ENCODE results near the gene WDR4.

GRCh38 chr21:42854246-42855010 lies 24.9 kb downstream of the WDR4 start:
- TF ChIP-seq ZGPAT (CRISPR knock-in tag; IDR thresholded peaks at IDR 0.05) (no peak), ZNF709 (CRISPR knock-in tag; IDR thresholded peaks at IDR 0.05) (no peak), ARHGAP35 (CRISPR knock-in tag; IDR thresholded peaks at IDR 0.05; ENCODE audit: borderline replicate concordance) (no peak), CTCF (CRISPR knock-in tag; IDR thresholded peaks at IDR 0.05) (no peak), NR3C1 (CRISPR knock-in tag; IDR thresholded peaks at IDR 0.05) (no peak), POLR2A (IDR thresholded peaks at IDR 0.05; ENCODE audit: insufficient read depth in 1 of 2, low read depth in 2 of 2, low read length in 2 of 2) (no peak), ZNF460 (CRISPR knock-in tag; IDR thresholded peaks at IDR 0.05; ENCODE audit: borderline replicate concordance) (no peak), CEBPB (IDR thresholded peaks at IDR 0.05; ENCODE audit: borderline replicate concordance, low read depth, low read length) (no peak)
- TF ChIP-seq, protein P1, sequence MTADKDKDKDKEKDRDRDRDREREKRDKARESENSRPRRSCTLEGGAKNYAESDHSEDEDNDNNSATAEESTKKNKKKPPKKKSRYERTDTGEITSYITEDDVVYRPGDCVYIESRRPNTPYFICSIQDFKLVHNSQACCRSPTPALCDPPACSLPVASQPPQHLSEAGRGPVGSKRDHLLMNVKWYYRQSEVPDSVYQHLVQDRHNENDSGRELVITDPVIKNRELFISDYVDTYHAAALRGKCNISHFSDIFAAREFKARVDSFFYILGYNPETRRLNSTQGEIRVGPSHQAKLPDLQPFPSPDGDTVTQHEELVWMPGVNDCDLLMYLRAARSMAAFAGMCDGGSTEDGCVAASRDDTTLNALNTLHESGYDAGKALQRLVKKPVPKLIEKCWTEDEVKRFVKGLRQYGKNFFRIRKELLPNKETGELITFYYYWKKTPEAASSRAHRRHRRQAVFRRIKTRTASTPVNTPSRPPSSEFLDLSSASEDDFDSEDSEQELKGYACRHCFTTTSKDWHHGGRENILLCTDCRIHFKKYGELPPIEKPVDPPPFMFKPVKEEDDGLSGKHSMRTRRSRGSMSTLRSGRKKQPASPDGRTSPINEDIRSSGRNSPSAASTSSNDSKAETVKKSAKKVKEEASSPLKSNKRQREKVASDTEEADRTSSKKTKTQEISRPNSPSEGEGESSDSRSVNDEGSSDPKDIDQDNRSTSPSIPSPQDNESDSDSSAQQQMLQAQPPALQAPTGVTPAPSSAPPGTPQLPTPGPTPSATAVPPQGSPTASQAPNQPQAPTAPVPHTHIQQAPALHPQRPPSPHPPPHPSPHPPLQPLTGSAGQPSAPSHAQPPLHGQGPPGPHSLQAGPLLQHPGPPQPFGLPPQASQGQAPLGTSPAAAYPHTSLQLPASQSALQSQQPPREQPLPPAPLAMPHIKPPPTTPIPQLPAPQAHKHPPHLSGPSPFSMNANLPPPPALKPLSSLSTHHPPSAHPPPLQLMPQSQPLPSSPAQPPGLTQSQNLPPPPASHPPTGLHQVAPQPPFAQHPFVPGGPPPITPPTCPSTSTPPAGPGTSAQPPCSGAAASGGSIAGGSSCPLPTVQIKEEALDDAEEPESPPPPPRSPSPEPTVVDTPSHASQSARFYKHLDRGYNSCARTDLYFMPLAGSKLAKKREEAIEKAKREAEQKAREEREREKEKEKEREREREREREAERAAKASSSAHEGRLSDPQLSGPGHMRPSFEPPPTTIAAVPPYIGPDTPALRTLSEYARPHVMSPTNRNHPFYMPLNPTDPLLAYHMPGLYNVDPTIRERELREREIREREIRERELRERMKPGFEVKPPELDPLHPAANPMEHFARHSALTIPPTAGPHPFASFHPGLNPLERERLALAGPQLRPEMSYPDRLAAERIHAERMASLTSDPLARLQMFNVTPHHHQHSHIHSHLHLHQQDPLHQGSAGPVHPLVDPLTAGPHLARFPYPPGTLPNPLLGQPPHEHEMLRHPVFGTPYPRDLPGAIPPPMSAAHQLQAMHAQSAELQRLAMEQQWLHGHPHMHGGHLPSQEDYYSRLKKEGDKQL (CRISPR knock-in tag; IDR thresholded peaks at IDR 0.05; ENCODE audit: low read depth), result no peak
- TF ChIP-seq, protein P2, sequence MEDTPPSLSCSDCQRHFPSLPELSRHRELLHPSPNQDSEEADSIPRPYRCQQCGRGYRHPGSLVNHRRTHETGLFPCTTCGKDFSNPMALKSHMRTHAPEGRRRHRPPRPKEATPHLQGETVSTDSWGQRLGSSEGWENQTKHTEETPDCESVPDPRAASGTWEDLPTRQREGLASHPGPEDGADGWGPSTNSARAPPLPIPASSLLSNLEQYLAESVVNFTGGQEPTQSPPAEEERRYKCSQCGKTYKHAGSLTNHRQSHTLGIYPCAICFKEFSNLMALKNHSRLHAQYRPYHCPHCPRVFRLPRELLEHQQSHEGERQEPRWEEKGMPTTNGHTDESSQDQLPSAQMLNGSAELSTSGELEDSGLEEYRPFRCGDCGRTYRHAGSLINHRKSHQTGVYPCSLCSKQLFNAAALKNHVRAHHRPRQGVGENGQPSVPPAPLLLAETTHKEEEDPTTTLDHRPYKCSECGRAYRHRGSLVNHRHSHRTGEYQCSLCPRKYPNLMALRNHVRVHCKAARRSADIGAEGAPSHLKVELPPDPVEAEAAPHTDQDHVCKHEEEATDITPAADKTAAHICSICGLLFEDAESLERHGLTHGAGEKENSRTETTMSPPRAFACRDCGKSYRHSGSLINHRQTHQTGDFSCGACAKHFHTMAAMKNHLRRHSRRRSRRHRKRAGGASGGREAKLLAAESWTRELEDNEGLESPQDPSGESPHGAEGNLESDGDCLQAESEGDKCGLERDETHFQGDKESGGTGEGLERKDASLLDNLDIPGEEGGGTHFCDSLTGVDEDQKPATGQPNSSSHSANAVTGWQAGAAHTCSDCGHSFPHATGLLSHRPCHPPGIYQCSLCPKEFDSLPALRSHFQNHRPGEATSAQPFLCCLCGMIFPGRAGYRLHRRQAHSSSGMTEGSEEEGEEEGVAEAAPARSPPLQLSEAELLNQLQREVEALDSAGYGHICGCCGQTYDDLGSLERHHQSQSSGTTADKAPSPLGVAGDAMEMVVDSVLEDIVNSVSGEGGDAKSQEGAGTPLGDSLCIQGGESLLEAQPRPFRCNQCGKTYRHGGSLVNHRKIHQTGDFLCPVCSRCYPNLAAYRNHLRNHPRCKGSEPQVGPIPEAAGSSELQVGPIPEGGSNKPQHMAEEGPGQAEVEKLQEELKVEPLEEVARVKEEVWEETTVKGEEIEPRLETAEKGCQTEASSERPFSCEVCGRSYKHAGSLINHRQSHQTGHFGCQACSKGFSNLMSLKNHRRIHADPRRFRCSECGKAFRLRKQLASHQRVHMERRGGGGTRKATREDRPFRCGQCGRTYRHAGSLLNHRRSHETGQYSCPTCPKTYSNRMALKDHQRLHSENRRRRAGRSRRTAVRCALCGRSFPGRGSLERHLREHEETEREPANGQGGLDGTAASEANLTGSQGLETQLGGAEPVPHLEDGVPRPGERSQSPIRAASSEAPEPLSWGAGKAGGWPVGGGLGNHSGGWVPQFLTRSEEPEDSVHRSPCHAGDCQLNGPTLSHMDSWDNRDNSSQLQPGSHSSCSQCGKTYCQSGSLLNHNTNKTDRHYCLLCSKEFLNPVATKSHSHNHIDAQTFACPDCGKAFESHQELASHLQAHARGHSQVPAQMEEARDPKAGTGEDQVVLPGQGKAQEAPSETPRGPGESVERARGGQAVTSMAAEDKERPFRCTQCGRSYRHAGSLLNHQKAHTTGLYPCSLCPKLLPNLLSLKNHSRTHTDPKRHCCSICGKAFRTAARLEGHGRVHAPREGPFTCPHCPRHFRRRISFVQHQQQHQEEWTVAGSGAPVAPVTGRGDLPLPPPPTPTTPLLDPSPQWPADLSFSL (CRISPR knock-in tag; IDR thresholded peaks at IDR 0.05), result no peak

All from HepG2 (cell line).